HG03442 (cell line): Measurements from ENCODE around the gene SHROOM2.

Source experiments
- ATAC-seq: cut with Tn5 transposase; IDR thresholded peaks from one replicate; pipeline ENCODE4 v1.9.1; 2021; ENCODE audit warnings: mild to moderate bottlenecking, moderate library complexity; ENCODE audit not compliant: unreplicated experiment

SHROOM2 gene

DNA sequence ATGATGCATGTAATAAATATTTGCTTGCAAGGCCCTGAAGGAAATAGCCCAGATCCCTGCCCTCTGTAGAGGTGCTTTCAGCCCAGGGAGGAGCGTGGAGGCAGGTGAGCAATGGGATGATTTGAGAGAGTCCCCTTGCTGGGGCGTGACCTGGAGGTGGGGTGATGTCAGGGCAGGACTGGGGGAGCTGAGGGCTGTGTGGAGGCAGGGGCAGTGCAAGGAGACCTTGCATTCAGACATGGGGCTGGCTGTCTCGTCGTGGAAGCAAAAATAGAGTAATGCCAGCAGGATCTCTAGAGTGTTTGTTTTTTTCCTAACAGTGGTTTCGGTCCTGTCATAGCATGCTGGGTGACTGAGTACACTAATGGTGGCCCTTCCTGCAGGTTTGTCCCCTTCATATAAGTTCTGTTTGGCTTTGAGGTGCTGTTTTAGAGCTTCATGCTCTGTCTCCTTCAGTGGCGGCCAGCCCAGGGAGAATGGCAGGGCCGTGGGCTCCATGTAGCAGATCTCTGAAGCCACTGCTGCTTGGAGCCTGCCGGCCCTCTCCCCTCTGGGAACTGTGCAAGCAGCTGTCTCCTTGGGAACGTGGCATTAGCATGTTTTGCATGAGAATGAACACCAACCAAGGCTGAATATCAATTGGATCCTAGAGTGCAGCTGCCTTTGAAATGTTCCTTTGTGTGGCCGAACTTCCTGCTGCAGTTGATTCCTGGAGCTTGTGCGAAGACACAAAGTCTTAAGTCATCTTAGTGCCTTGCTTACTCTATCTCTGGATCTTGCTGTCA is 141.7 kb downstream of the SHROOM2 start:
- no peak for ATAC-seq

DNA sequence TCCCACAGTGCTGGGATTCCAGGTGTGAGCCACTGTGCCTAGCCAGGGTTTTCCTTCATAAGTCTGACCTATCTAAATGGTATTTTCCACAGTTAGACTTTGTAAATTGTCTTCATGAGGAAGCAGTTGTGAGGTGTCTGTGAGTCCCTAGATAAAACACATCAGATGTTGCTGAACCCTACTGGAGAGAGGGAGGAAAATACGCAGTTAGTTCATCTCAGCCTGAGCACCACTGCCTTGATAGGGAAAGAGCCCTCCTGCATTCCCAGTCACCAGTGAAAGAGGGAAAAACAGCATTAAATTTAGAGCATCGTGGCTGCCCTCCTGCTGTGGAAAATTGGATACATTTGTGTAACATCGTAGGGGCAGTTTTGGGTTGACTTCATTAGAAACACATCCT is 149.2 kb downstream of the SHROOM2 start:
- no peak for ATAC-seq

DNA sequence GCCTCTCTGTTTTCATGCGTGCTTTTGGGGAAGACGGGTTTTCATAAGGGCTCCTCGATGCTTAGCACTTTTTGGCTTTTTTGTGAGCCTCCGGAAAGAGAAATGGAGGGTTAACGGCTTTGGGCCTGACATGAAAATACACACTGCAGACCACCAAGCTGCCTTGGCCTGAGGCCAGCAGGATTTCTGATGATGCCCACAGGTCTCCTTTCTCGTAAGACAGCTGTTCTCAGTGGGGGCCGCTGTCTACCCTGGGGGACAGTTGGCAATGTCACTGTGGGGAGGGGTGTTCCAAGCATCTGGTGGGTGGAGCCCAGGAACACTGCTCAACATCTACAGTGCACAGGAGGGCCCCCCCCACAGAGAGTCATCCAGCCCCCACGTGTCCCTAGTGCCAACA is 151.5 kb downstream of the SHROOM2 start:
- ATAC-seq = no peak

DNA sequence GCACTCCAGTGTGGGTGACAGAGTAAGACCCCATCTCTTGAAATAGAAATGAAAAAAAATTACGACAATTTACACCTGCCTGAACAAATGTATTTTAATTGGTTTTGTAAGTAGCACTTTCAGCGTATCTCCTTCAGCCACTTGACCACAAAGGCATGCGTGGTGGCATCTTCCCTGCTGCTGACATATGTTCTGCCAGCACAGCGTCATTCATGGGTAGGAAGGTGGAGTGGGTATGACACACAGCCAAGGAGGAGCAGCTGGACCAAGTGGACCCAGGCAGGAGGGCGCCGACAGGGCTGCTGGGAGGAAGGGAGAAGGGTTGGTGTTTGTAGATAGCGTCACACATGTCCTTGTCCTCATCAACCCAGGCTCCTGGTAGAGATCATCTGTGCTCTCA is 152.3 kb downstream of the SHROOM2 start:
- ATAC-seq = no peak

DNA sequence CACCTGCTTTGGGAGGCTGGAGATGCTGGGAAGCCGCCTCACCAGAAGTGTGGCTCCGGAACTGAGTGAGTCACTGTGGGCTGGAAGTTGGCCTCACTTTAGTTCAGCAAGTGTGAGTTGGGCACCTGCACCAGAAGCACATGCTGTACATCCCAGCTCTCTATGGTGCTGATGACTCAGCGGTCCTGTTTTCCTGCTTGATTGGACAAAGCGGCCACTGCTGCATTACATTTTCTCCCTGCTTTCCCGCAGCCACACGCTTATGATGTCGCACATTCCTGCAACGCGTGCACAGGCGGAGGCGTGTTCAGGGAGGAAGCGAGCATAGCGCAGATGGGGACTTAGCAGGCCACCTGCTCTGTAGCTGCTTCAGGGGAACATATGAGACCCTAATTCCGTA is 154.2 kb downstream of the SHROOM2 start:
- ATAC-seq = no peak

DNA sequence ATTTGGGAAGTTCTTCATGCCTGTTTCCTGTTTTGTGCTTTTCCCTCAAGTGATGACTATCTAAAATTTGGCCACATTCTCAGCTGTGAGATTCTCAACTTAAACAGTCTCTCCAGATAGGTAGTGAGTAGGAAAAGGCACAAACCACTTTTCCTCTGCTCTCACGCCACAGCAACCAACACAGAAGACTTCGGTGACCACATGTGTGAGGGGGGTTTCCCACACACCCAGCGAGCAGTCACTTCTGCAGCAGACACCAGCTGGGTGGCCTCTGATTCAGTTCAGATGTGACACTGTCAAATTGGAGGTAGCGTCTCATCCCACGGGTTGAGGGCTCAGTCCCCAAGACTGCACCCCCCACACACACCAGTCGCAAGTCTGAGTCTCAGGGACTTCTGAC is 155.9 kb downstream of the SHROOM2 start:
- ATAC-seq = peak; percentile 90

DNA sequence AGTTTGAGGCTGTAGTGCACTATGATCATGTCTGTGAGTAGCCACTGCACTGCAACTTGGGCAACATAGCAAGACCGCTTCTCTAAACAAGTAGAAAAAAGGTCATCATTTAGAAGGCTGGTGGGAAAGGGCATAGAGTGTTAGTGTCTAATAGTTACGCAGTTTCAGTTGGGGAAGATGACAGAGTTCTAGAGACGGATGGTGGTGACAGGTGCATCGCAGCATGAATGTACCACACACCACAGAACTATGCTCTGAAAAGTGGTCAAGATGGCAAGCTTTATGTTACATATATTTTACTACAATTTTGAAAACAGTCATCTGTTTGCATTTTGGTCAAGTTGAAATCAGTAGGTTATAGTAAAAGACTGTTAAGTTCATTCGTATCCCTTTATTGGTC is 157.2 kb downstream of the SHROOM2 start:
- ATAC-seq = peak; percentile 37

DNA sequence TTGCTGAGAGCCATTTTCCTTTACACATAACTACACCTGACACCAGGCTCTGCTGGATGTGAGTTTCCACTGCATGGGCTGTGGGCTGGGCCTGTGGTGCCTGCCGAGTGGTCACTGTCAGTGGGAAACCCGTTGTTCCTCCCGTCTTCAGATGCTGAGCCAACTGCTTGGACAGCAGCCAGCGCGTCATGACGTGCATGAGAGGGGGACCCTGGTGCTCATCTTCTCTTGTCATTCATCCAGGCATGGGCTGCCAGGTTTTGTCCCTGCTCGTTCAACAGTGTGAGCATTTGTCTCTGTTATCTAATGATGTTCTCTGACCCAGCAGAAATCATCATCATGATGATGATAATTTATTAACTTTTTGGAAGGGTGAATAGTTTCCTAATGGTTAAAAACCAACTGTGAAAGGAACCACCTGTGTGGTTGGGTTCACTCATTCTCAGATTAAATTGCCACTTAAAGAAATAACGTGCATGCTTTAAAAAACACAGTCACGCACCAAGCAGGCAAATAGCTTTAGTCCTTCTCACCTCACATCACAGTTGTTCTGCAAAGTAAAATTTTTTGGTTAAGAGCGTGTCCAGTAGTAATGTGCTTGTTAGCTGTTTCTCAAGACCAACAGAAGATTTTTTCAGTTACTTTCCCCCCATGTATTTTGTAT is 161.0 kb downstream of the SHROOM2 start:
- no peak for ATAC-seq

DNA sequence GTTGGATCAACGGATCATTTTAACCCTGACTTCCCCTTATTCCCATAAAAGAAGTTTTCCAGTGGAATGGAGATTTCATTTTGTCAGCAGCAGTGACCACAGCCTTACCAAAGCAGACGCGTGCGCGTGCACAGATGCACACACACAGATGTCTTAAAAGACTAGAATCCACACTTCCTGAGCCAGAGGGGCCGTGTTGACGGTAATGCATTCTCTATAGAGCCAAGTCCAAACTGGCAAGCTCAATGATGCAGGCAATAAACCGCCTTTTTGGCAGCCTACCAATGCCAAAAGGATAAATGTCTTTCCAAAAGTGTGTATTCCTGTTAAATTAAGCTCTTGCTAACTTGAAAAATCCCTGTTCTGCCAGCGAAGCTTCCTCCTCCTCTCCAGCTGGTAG is 162.2 kb downstream of the SHROOM2 start:
- ATAC-seq = no peak

DNA sequence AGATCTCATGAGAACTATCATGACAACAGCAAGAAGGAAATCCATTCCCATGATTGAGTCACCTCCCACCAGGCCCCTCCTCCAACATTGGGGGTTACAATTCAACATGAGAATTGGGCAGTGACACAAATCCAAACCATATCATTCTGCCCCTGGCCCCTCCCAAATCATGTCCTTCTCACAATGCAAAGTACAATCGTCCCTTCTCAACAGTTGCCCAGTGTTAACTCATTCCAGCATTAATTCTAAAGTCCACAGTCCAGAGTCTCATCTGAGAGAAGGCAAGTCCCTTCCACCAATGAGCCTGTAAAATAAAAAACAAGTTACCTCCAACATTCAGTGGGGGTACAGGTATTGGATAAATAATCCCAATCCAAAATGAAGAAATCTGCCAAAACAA is 166.1 kb downstream of the SHROOM2 start:
- ATAC-seq = no peak

DNA sequence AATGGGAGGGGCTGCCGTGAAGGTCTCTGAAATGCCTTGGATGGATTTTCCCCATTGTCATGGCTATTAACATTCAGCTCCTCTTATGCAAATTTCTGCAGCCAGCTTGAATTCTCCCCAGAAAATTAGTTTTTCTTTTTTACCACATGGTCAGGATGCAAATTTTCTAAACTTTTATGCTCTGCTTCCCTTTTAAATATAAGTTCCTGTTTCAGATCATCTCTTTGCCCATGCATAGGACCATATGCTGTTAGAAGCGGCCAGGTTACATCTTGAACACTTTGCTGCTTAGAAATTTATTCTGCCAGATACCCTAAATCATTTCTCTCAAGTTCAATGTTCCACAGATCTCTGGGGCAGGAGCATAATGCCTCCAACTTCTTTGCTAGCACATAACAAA is 167.2 kb downstream of the SHROOM2 start:
- no peak for ATAC-seq

DNA sequence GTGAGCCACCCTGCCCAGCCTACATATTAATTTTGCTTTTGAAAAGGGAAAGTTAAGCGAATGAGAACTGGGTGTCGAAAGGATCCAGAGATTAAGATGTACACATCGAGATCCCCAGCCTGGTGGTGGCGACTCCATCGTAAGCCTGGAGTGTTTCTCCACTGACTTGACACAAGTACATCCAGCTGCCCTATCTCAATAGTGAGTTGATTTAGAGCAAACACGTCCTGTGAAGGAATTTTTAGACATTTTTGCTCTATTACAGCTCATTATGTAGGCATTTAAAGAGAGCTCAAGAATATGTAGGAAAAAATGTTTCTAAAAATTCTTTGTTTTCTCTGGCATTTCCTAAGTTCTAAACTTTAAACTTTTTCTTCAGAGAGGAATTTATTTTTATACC is 169.3 kb downstream of the SHROOM2 start:
- ATAC-seq = no peak

DNA sequence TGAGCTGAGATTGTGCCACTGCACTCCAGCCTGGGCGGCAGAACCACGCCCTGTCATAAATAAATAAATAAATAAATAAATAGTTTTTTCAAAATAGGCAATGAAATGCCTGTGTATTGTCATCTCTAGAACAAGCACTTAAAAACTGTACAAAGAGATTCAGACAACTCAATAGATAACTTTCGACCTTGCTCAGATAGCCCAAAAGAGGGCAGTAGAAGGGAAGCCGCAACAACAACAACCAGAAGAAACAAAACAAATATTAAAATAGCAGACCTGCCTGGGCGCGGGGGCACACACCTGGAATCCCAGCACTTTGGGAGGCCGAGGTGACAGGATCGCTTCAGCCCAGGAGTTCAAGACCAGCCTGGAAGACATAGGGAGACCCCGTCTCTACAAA is 171.5 kb downstream of the SHROOM2 start:
- ATAC-seq = no peak

DNA sequence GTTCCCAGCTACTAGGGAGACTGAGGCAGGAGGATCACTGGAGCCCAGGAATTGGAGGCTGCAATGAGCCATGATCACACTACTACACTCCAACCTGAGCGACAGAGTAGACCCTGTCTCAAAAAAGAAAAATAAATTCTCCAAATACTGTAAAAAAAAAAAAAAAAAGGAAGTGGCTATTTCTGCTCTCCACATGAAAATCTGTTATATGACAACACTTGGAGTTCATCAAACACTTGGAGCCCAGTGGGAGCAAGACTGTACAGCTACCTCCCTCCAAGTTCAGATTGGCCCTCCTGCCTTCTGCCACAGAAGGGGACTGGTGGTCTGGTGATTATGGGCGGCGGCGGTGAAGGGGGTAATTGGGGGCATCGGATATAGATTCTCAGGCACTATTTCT is 172.0 kb downstream of the SHROOM2 start:
- ATAC-seq = no peak

DNA sequence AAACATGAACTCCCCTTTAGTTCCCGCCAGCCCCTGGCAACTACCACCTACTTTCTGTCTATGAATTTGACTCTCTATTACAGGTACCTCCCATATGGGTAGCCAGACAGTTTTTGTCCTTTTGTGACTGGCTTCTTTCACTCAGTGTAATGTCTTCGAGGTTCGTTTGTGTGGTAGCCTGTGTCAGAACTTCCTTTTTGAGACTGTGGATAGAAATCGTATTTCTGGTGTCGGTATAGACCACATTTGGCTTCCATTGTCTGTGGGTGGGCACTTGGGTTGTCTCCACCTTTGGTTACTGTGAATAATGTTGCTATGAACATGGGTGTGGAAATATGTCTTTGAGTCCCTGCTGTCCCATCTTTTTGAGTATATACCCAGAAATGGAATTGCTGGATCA is 175.5 kb downstream of the SHROOM2 start:
- no peak for ATAC-seq

DNA sequence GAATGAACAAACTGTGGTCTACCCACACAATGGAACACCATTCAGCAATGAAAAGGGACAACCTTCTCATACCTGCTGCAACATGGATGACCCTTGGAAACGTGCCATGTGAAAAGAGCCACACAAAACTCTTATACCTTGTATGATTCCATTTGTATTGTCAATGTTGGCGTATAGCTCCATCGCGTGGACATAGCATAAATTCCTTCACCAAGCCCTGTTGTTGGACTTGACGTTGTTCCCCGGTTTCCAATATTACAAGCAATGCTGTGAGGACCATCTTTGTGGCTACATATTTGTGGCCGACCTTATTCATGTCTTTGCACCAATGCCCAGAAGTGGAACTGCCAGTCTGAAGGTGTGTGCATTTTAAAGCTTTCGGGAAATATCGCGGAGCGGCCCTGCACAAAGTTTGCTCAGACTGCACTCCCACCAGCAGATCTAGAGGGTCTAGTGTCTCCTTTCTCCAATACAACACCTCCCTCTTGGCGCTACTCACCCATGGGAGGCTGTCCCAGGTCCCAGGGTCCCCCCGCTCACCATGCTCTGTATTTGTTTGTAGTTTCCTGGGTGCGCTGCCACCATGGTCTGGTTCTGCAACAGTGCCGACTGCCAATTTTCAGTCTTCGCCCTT is 180.7 kb downstream of the SHROOM2 start, which contains the start of gene CLDN34:
Gene CLDN34 (plus strand): TSS at position 584 of the 634 bp plus-strand sequence. CDS start 0 bp downstream, at position 584.
- ATAC-seq = no peak

DNA sequence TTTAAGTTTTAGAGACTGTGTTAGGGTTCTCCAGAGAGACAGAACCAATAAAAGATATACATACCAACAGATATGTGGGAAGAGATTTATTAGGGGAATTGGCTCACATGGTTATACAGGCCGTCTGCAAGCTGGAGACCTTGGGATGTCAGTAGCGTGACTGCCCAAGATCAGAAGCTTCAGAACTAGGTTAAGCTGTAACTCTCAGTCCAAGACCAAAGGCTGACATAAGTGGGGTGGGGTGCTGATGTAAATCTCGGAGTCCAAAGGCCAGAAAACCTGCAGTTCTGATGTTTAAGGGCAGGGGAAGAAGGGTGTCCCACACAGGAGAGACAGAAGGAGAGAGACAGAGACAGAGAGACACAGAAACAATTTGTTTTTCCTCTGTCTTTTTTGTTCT is 191.4 kb downstream of the SHROOM2 start:
- no peak for ATAC-seq

DNA sequence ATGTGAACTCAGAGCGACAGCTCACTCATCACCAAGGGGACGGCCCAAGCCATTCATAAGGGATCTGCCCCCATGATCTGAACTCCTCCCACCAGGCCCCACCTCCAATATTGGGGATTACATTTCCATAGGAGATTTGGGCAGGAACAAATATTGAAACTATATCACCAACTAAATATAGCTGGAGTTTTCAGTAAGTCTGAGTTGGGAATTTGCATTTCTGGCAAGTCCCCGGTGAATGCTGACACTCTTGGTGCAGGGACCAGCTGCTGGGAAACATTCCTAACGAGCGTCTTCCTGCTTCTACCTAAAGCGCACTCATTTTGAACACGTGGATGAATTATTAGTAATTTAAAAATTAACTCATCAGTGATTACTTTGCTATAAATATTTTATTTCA is 194.2 kb downstream of the SHROOM2 start:
- ATAC-seq = no peak

DNA sequence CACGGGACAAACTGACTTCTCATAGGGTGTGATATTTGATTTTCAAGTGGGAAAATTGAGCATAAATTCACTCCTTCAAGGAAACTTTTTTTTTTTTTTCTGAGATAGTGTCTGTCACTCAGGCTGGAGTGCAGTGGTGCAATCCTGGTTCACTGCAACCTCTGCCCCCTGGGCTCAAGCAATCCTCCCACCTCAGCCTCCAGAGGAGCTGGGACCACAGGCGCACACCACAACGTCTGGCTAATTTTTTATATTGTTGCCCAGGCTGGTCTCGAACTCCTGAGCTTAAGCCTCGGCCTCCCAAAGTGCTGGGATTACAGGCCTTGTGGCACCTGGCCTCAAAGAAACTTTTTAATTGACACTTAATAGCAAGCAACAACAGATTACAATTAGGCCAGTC is 194.7 kb downstream of the SHROOM2 start:
- ATAC-seq = no peak

DNA sequence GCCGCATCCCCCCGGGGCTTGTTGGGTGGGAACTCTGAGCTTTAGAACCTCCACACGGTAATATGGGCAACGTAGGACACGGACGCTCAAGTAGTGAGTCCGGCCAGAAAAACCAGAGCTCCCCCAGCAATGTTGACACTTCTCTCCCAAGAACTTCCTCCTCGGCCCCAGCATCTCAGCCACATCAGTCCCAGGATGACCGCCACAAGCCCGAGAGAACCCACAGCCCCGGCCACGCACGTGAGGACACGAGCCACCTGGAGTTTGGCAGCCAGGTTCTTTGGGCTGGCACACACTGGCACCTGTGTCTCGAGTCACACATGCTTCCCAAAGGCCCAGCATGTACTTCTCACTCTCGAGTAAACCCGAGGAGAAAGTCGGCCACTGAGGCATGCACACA is 197.2 kb downstream of the SHROOM2 start:
- ATAC-seq = no peak

DNA sequence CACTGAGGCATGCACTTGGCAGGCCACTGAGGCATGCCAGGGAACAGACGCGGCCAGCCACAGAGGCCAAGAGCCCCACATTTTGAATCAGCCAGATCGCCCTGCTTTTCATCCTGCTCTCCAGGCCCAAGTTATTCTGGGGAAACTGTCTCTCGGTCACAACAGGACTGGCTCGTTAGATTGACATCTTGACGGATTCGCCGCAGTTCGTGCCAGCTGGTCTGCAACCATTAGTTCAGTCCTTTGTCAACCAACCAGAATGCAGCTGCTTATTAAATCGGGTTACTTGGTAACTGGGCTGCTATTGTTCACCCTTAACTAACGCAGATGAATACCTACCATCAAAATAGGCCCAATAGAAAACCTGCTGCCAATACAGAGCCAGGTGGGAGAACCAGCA is 197.6 kb downstream of the SHROOM2 start:
- no peak for ATAC-seq

DNA sequence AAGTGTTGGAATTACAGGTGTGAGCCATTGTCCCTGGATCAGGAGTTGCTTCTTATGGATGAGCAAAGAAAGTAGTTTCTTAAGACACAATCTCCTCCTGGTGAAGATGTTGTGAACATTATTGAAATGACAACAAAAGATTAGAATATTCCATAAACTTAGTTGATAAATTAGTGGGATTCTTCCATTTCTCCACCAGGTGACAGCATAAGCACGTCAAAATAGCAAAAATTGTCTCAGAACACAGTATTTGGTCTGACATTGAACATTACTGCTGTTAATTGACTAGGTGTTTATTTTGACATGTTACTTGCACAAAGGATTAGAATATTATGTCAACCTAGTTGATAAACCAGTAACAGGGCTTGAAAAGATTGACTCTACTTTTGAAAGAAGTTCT is 202.5 kb downstream of the SHROOM2 start:
- no peak for ATAC-seq
